ENCODE measurements around the gene SAMD4A.

DNA sequence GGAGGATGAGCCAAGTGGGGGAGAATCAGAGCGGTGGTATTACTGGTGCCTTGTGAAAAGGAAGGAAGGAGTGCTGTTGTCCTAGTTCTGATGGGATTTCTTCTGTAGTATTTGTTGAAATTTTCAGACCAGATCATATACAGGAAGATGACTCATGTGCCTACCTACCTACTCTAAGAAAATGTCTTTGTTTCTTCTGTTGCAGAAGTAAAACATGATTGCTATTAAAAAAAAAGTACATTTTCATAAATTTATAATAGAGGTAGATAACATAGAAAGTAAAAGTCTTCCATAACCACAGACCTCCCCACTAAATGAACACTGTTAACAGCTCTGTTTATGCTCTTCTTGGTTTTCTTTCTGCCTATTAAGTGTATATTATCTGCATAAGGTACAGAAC, 26.9 kb downstream of the SAMD4A start:
- TF ChIP-seq, protein P1, sequence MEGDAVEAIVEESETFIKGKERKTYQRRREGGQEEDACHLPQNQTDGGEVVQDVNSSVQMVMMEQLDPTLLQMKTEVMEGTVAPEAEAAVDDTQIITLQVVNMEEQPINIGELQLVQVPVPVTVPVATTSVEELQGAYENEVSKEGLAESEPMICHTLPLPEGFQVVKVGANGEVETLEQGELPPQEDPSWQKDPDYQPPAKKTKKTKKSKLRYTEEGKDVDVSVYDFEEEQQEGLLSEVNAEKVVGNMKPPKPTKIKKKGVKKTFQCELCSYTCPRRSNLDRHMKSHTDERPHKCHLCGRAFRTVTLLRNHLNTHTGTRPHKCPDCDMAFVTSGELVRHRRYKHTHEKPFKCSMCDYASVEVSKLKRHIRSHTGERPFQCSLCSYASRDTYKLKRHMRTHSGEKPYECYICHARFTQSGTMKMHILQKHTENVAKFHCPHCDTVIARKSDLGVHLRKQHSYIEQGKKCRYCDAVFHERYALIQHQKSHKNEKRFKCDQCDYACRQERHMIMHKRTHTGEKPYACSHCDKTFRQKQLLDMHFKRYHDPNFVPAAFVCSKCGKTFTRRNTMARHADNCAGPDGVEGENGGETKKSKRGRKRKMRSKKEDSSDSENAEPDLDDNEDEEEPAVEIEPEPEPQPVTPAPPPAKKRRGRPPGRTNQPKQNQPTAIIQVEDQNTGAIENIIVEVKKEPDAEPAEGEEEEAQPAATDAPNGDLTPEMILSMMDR (conservative IDR thresholded peaks at IDR 0.05; ENCODE audit: low read depth, low read length), result no peak
- TF ChIP-seq POLR2A (IDR thresholded peaks at IDR 0.05; ENCODE audit: low read depth, low read length) (no peak), SMC3 (IDR thresholded peaks at IDR 0.05; ENCODE audit: low read depth, low read length) (no peak)
